HCT116 (cell line): Measurements from ENCODE around the gene LY6G6F.

Experiments used
- CBX3 ChIP-seq: IDR thresholded peaks from 2 replicates; pipeline ENCODE4 v1.6.1; 2012; ENCODE audit warnings: low read depth
- CEBPB ChIP-seq: IDR thresholded peaks from 2 replicates; pipeline ENCODE4 v1.6.1; 2012; ENCODE audit warnings: low read depth
- CTCF ChIP-seq, 3 experiments: fragments of 200-600 bp in 1 of 3; sonication (generic) in 1 of 3; IDR thresholded peaks in 2 of 3; conservative IDR thresholded peaks in 1 of 3; 2 replicates each; pipeline ENCODE4 v1.5.1; 2012 to 2017; ENCODE audit warnings: low read depth in 2 of 3, low read length in 2 of 3, antibody characterized with exemption in 1 of 3, borderline replicate concordance in 1 of 3, control low read depth in 1 of 3, mild to moderate bottlenecking in 1 of 3, mixed read lengths in 1 of 3, mixed run types in 1 of 3, moderate library complexity in 1 of 3; ENCODE audit not compliant: insufficient read depth in 1 of 3
- EZH2 ChIP-seq: fragments of 200-600 bp; sonication (generic); IDR thresholded peaks from 2 replicates; pipeline ENCODE4 v1.6.1; 2017; ENCODE audit warnings: antibody characterized with exemption, mixed run types
- EZH2phosphoT487 ChIP-seq: fragments of 200-600 bp; IDR thresholded peaks from 2 replicates; pipeline ENCODE4 v1.6.1; 2018; ENCODE audit warnings: antibody characterized with exemption, borderline replicate concordance
- JUND ChIP-seq: IDR thresholded peaks from 2 replicates; pipeline ENCODE4 v1.6.1; 2012
- POLR2A ChIP-seq: IDR thresholded peaks from 2 replicates; pipeline ENCODE4 v1.7.0; 2011; ENCODE audit warnings: borderline replicate concordance; ENCODE audit not compliant: insufficient read depth, insufficient read length; ENCODE audit errors: extremely low read depth
- SP1 ChIP-seq: IDR thresholded peaks from 2 replicates; pipeline ENCODE4 v1.6.1; 2012; ENCODE audit warnings: low read depth
- ZFX ChIP-seq: fragments of 450-650 bp; IDR thresholded peaks from 2 replicates; pipeline ENCODE4 v1.6.1; 2017

- TF ChIP-seq EZH2 (no peak), ZFX (no peak), CTCF (IDR thresholded peaks at IDR 0.05 in 2 of 3, conservative IDR thresholded peaks at IDR 0.05 in 1 of 3; ENCODE audit: borderline replicate concordance in 1 of 3, insufficient read depth in 1 of 3, low read depth in 2 of 3, low read length in 2 of 3) (no peak; a peak in 2 of 6 replicates), POLR2A (no peak), CEBPB (no peak), CBX3 (no peak), JUND (no peak), EZH2phosphoT487 (no peak), SP1 (no peak)
Measured at GRCh38 chr6:31728767-31729514, 22.3 kb downstream of the LY6G6F start, which contains the start of gene DDAH2.
